Caco-2 (cell line): ENCODE results near the gene GLE1. TPM values are rescaled to one million over a fixed set of nuclear protein-coding genes. Genes with fewer than 3 reads are reported as not detected.

Experiments
- BruUV-seq: library from RNA; stranded (reverse); fragments of 400-500 nt; replicated peaks from 2 replicates; lab custom pipeline; 2021; lab: Mats Ljungman, UMichigan
- CTCF ChIA-PET: fragments of 300-600 bp; sonication (Branson Sonifier 250); formaldehyde crosslinking; loops from one replicate; lab custom pipeline; 2022; ENCODE audit warnings: antibody characterized with exemption; lab: Charles Lee
- POLR2A ChIA-PET: fragments of 300-600 bp; sonication (Branson Sonifier 250); formaldehyde crosslinking; loops from one replicate; lab custom pipeline; 2022; ENCODE audit warnings: antibody characterized with exemption; lab: Charles Lee
- DNase-seq, 2 experiments: peaks; one replicate each; pipeline versions ENCODE4 v3.0.0 to v3.0.0-alpha.2; 2020 to 2022
- H3K27me3 ChIP-seq: replicated peaks from 2 replicates; pipeline ENCODE4 v1.6.0; 2011; ENCODE audit warnings: low read length; ENCODE audit not compliant: control insufficient read depth, insufficient read depth
- H3K36me3 ChIP-seq: 2 replicates; pipeline ENCODE4 v1.5.1; 2011; ENCODE audit warnings: low read length; ENCODE audit not compliant: control insufficient read depth, insufficient read depth
- H3K4me1 ChIP-seq: fragments of 250-450 bp; sonication (Bioruptor Pico); 2 replicates; pipeline ENCODE4 v1.5.1; 2020; ENCODE audit warnings: mild to moderate bottlenecking
- H3K4me3 ChIP-seq: 2 replicates; pipeline ENCODE4 v1.5.1; 2011; ENCODE audit warnings: low read depth, mild to moderate bottlenecking, control low read depth, low read length
- H3K9me3 ChIP-seq: fragments of 250-450 bp; sonication (Bioruptor Pico); 2 replicates; pipeline ENCODE4 v1.5.1; 2020; ENCODE audit warnings: mild to moderate bottlenecking, moderate library complexity
- H3K27ac Mint-ChIP-seq: one replicate; pipeline ENCODE4 v1.8.0; 2022; ENCODE audit warnings: mixed read lengths; ENCODE audit not compliant: unreplicated experiment
- H3K27me3 Mint-ChIP-seq: one replicate; pipeline ENCODE4 v1.8.0; 2022; ENCODE audit warnings: mixed read lengths; ENCODE audit not compliant: insufficient read depth, unreplicated experiment
- H3K36me3 Mint-ChIP-seq: one replicate; pipeline ENCODE4 v1.8.0; 2022; ENCODE audit warnings: mild to moderate bottlenecking, mixed read lengths; ENCODE audit not compliant: insufficient read depth, unreplicated experiment
- H3K4me1 Mint-ChIP-seq: one replicate; pipeline ENCODE4 v1.8.0; 2022; ENCODE audit warnings: low read depth, mixed read lengths; ENCODE audit not compliant: unreplicated experiment
- H3K4me3 Mint-ChIP-seq: one replicate; pipeline ENCODE4 v1.8.0; 2022; ENCODE audit warnings: mild to moderate bottlenecking, moderate library complexity, mixed read lengths; ENCODE audit not compliant: unreplicated experiment
- H3K9me3 Mint-ChIP-seq: one replicate; pipeline ENCODE4 v1.8.0; 2022; ENCODE audit warnings: mixed read lengths; ENCODE audit not compliant: unreplicated experiment
- CTCF ChIP-seq, 2 experiments: fragments of 200-600 bp in 1 of 2; IDR thresholded peaks; 1 replicate in 1 of 2; 2 replicates in 1 of 2; pipeline versions ENCODE4 v1.5.1 to v1.8.0; 2011 to 2022; ENCODE audit warnings: antibody characterized with exemption in 1 of 2, control low read depth in 1 of 2, inconsistent platforms in 1 of 2, low read depth in 1 of 2, low read length in 1 of 2, mild to moderate bottlenecking in 1 of 2, moderate library complexity in 1 of 2; ENCODE audit not compliant: insufficient read depth in 1 of 2, severe bottlenecking in 1 of 2, unreplicated experiment in 1 of 2
- intact Hi-C: fragments of 100-400 bp; cut with micrococcal nuclease; formaldehyde crosslinking; loops from one replicate; pipeline ENCODE4 v1.10.0; 2022; ENCODE audit not compliant: unreplicated experiment
- total RNA-seq: library from RNA; stranded (reverse); gene quantifications from 2 replicates; pipeline ENCODE4 v1.2.3, GENCODE V29; 2022

GLE1 gene
- total RNA-seq, 1 experiment from 2014 or later = 30.4 TPM

GRCh38 chr9:128473104-128473503 lies 31.4 kb upstream of the GLE1 start:
- H3K36me3 ChIP-seq = no peaks in the 10 kb centered on the region
- intact Hi-C loops = no loop called here
- no TSS peak for BruUV-seq
- H3K4me3 Mint-ChIP-seq = no peak overlapping the region
- TF ChIP-seq CTCF (IDR thresholded peaks at IDR 0.05; ENCODE audit: insufficient read depth in 1 of 2, low read depth in 1 of 2, low read length in 1 of 2, severe bottlenecking in 1 of 2, unreplicated experiment in 1 of 2) = no peak
- H3K27ac Mint-ChIP-seq = no peak overlapping the region
- no peak for DNase-seq
- H3K27me3 ChIP-seq = no peaks in the 10 kb centered on the region
- H3K4me1 Mint-ChIP-seq = no peaks in the 10 kb centered on the region
- H3K9me3 Mint-ChIP-seq = no peaks in the 10 kb centered on the region
- POLR2A ChIA-PET = no interaction called here
- peaks cover 12% of the 10 kb centered on the region for H3K36me3 Mint-ChIP-seq
- H3K27me3 Mint-ChIP-seq = no peaks in the 10 kb centered on the region
- no peaks in the 10 kb centered on the region for H3K9me3 ChIP-seq
- no peak overlapping the region for H3K4me3 ChIP-seq
- no peaks in the 10 kb centered on the region for H3K4me1 ChIP-seq
- CTCF ChIA-PET = no interaction called here

GRCh38 chr9:128475867-128476266 lies 28.7 kb upstream of the GLE1 start:
- no peak overlapping the region for H3K27ac Mint-ChIP-seq
- H3K9me3 ChIP-seq = no peaks in the 10 kb centered on the region
- no peaks in the 10 kb centered on the region for H3K27me3 Mint-ChIP-seq
- no peaks in the 10 kb centered on the region for H3K27me3 ChIP-seq
- peaks cover 24% of the 10 kb centered on the region for H3K36me3 Mint-ChIP-seq
- no peak for TF ChIP-seq CTCF (IDR thresholded peaks at IDR 0.05; ENCODE audit: insufficient read depth in 1 of 2, low read depth in 1 of 2, low read length in 1 of 2, severe bottlenecking in 1 of 2, unreplicated experiment in 1 of 2)
- no peak for DNase-seq
- H3K9me3 Mint-ChIP-seq = no peaks in the 10 kb centered on the region
- no peaks in the 10 kb centered on the region for H3K4me1 Mint-ChIP-seq
- H3K4me3 ChIP-seq = no peak overlapping the region
- intact Hi-C loops = no loop called here
- no peaks in the 10 kb centered on the region for H3K4me1 ChIP-seq
- ChIA-PET CTCF (no interaction called here), POLR2A (no interaction called here)
- H3K36me3 ChIP-seq = no peaks in the 10 kb centered on the region
- H3K4me3 Mint-ChIP-seq = no peak overlapping the region
- BruUV-seq = no TSS peak

GRCh38 chr9:128479262-128479661 lies 25.3 kb upstream of the GLE1 start:
- no peak for DNase-seq
- CTCF ChIA-PET = no interaction called here
- Mint-ChIP-seq H3K27ac (no peak overlapping the region), H3K36me3 (peaks cover 39% of the 10 kb centered on the region), H3K27me3 (no peaks in the 10 kb centered on the region), H3K9me3 (no peaks in the 10 kb centered on the region), H3K4me1 (no peaks in the 10 kb centered on the region), H3K4me3 (no peak overlapping the region)
- no peak for TF ChIP-seq CTCF (IDR thresholded peaks at IDR 0.05; ENCODE audit: insufficient read depth in 1 of 2, low read depth in 1 of 2, low read length in 1 of 2, severe bottlenecking in 1 of 2, unreplicated experiment in 1 of 2)
- Histone ChIP-seq H3K27me3 (no peaks in the 10 kb centered on the region), H3K4me1 (no peaks in the 10 kb centered on the region), H3K36me3 (no peaks in the 10 kb centered on the region), H3K4me3 (no peak overlapping the region), H3K9me3 (no peaks in the 10 kb centered on the region)
- BruUV-seq = no TSS peak
- POLR2A ChIA-PET = no interaction called here
- intact Hi-C loops = no loop called here
